HG03565 (cell line): ENCODE measurements around the gene SAP30BP.

Source experiments
- ATAC-seq: cut with Tn5 transposase; IDR thresholded peaks from one replicate; pipeline ENCODE4 v1.9.1; 2021; ENCODE audit warnings: mild to moderate bottlenecking, moderate library complexity; ENCODE audit not compliant: unreplicated experiment

SAP30BP gene

GRCh38 chr17:75646638-75646992 lies 20.5 kb upstream of the SAP30BP start:
- no peak for ATAC-seq

- ATAC-seq, result no peak
Observed at GRCh38 chr17:75647061-75647460, 20.1 kb upstream of the SAP30BP start.

- ATAC-seq, result no peak
Observed at GRCh38 chr17:75647921-75648320, 19.2 kb upstream of the SAP30BP start.

GRCh38 chr17:75649687-75650086 lies 17.5 kb upstream of the SAP30BP start:
- ATAC-seq, result no peak

- ATAC-seq, result no peak
Observed at GRCh38 chr17:75650874-75651273, 16.3 kb upstream of the SAP30BP start.

- no peak for ATAC-seq
Observed at GRCh38 chr17:75652341-75652740, 14.8 kb upstream of the SAP30BP start.

- ATAC-seq, result no peak
Observed at GRCh38 chr17:75652934-75653549, 14.1 kb upstream of the SAP30BP start.

GRCh38 chr17:75654176-75654575 lies 13.0 kb upstream of the SAP30BP start:
- ATAC-seq, result no peak

GRCh38 chr17:75658237-75658636 lies 8.9 kb upstream of the SAP30BP start:
- no peak for ATAC-seq

GRCh38 chr17:75661531-75661930 lies 5.6 kb upstream of the SAP30BP start:
- ATAC-seq, result no peak

GRCh38 chr17:75662511-75662910 lies 4.6 kb upstream of the SAP30BP start:
- no peak for ATAC-seq

GRCh38 chr17:75664099-75664549 lies 3.0 kb upstream of the SAP30BP start:
- peak; percentile 46 for ATAC-seq

- no peak for ATAC-seq
Observed at GRCh38 chr17:75665981-75666380, 1.2 kb upstream of the SAP30BP start.

GRCh38 chr17:75667825-75668224 lies 687 bp downstream of the SAP30BP start:
- no peak for ATAC-seq

- ATAC-seq, result no peak
Observed at GRCh38 chr17:75668489-75668888, 1.4 kb downstream of the SAP30BP start.

GRCh38 chr17:75670868-75671267 lies 3.7 kb downstream of the SAP30BP start:
- no peak for ATAC-seq

- no peak for ATAC-seq
Observed at GRCh38 chr17:75672011-75672410, 4.9 kb downstream of the SAP30BP start.

GRCh38 chr17:75673487-75673886 lies 6.3 kb downstream of the SAP30BP start:
- ATAC-seq, result no peak

GRCh38 chr17:75676461-75676860 lies 9.3 kb downstream of the SAP30BP start:
- no peak for ATAC-seq

GRCh38 chr17:75679706-75680211 lies 12.6 kb downstream of the SAP30BP start:
- no peak for ATAC-seq

- ATAC-seq, result no peak
Observed at GRCh38 chr17:75680431-75680830, 13.3 kb downstream of the SAP30BP start.

GRCh38 chr17:75681289-75681688 lies 14.2 kb downstream of the SAP30BP start:
- ATAC-seq, result no peak

GRCh38 chr17:75683583-75683982 lies 16.4 kb downstream of the SAP30BP start:
- ATAC-seq, result no peak
